ENCODE measurements around the gene RMRP.

The RMRP gene

DNA sequence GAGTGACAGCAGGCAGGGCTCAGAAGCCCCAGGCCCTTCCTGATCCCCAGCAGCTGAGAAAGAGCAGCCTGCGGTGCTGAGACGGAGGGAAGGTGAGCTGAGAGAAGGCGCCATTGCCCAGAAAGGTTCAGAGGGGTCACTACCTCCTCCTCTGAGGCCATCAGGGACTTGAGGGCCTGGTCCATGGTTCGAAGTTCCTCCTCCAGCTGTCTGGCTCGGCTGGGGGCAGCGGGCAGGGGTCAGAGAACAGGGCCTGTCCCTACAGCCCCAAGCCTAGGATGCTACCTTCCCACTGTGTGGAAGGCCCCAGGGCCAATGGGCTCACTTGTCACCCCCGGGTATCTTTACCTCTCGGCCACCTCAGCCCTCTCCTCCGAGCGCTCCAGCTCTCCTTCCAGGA, 27.1 kb upstream of the RMRP start:
- Histone ChIP-seq H3K27ac (ENCODE audit: low read length) (no peak overlapping the region), H3K9ac (ENCODE audit: low read length) (no peak overlapping the region), H3K4me1 (ENCODE audit: low read length) (no peaks in the 10 kb centered on the region), H3K4me3 (ENCODE audit: low read length) (no peak overlapping the region), H3K4me2 (ENCODE audit: low read depth, low read length) (no peak overlapping the region), H3K9me3 (replicated peaks; ENCODE audit: insufficient read depth, low read length) (no peaks in the 10 kb centered on the region), H3K27me3 (replicated peaks; ENCODE audit: insufficient read depth, low read length) (no peaks in the 10 kb centered on the region), H2AFZ (ENCODE audit: low read length) (no peak overlapping the region), H4K20me1 (ENCODE audit: insufficient read depth, low read length) (no peaks in the 10 kb centered on the region), H3F3A (ENCODE audit: insufficient read depth, low read length) (no peaks in the 10 kb centered on the region), H3K79me2 (ENCODE audit: low read length) (no peaks in the 10 kb centered on the region), H3K9me2 (replicated peaks; ENCODE audit: insufficient read depth, low read length) (no peaks in the 10 kb centered on the region), H3K36me3 (replicated peaks; ENCODE audit: insufficient read depth, low read length) (no peaks in the 10 kb centered on the region)
- TF ChIP-seq EZH2phosphoT487 (IDR thresholded peaks at IDR 0.05; ENCODE audit: low read length) (no peak), EZH2 (optimal IDR thresholded peaks at IDR 0.05; ENCODE audit: low read depth, low read length) (no peak), CTCF (IDR thresholded peaks at IDR 0.05; ENCODE audit: low read length) (no peak)
- DNase-seq, result no peak

DNA sequence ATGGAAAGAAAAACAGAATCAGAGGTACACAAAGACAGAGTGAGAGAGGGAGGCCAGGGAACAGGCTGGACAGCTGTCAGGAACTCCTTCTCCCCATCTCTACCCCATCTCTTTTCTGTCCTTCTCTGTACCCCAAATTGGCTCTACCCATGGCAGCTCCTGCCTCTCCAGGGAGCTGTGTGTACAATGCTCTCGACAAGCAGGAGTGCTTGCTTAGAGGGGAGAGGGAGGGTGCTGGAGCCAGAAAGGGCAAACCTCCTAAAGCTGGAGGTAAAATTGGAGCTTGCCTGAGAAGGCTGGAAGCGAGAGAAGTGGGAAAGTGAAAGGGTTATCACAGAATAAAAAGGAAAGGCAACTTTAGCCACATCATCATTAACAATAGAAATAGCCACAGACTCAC, 25.5 kb upstream of the RMRP start:
- TF ChIP-seq EZH2 (optimal IDR thresholded peaks at IDR 0.05; ENCODE audit: low read depth, low read length) (no peak), CTCF (IDR thresholded peaks at IDR 0.05; ENCODE audit: low read length) (no peak), EZH2phosphoT487 (IDR thresholded peaks at IDR 0.05; ENCODE audit: low read length) (no peak)
- H3K9ac ChIP-seq (ENCODE audit: low read length), result no peak overlapping the region
- no peaks in the 10 kb centered on the region for H3K9me2 ChIP-seq (replicated peaks; ENCODE audit: insufficient read depth, low read length)
- H3K36me3 ChIP-seq (replicated peaks; ENCODE audit: insufficient read depth, low read length), result no peaks in the 10 kb centered on the region
- H3K27me3 ChIP-seq (replicated peaks; ENCODE audit: insufficient read depth, low read length), result no peaks in the 10 kb centered on the region
- H3F3A ChIP-seq (ENCODE audit: insufficient read depth, low read length), result no peaks in the 10 kb centered on the region
- H3K79me2 ChIP-seq (ENCODE audit: low read length), result no peaks in the 10 kb centered on the region
- H3K27ac ChIP-seq (ENCODE audit: low read length), result no peak overlapping the region
- no peak overlapping the region for H3K4me2 ChIP-seq (ENCODE audit: low read depth, low read length)
- H2AFZ ChIP-seq (ENCODE audit: low read length), result no peak overlapping the region
- no peaks in the 10 kb centered on the region for H4K20me1 ChIP-seq (ENCODE audit: insufficient read depth, low read length)
- no peaks in the 10 kb centered on the region for H3K9me3 ChIP-seq (replicated peaks; ENCODE audit: insufficient read depth, low read length)
- no peak for DNase-seq
- no peaks in the 10 kb centered on the region for H3K4me1 ChIP-seq (ENCODE audit: low read length)
- H3K4me3 ChIP-seq (ENCODE audit: low read length), result no peak overlapping the region

DNA sequence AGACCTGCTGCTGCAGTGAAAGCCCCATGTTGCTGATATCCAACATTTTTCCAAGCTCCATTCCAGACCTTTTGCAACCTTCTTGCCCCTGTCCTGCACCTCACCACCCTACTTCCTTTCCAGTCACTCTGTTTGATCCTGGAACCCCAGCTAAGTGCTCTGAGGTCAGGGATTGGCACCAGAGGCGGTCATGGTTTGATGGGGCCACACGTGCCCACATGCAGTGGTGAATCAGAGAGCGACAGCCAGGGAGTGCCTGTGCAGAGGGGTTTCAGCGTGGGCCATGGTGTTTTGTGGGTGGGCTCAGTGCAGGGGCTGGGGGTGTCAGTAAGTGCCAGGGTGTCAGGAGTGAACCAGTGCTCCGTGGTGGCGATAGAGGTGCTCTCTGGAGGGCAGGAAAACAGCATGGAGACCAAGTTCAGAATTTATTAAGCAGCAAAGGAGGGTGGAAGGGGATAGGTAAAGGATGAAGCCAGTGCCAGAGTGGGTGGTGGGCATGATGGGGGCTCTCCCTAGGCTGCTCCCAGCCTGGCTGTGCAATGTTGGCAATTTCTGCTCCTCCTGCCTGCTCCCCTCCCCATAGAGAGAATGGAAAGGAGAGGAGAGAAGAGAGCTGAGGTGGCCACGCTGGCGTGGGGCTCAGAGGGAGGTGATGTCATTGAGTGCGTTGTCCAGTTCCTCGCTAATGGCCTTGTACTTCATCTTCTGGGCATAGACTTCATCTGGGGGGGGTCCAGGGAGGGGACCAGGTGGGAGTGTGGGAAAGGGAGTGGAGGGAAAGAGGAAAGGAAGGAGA, 24.9 kb upstream of the RMRP start:
- Histone ChIP-seq H3K79me2 (ENCODE audit: low read length) (no peaks in the 10 kb centered on the region), H3K4me1 (ENCODE audit: low read length) (no peaks in the 10 kb centered on the region), H3K27me3 (replicated peaks; ENCODE audit: insufficient read depth, low read length) (no peaks in the 10 kb centered on the region), H3F3A (ENCODE audit: insufficient read depth, low read length) (no peaks in the 10 kb centered on the region), H3K36me3 (replicated peaks; ENCODE audit: insufficient read depth, low read length) (no peaks in the 10 kb centered on the region), H3K27ac (ENCODE audit: low read length) (no peak overlapping the region), H3K9me2 (replicated peaks; ENCODE audit: insufficient read depth, low read length) (no peaks in the 10 kb centered on the region), H4K20me1 (ENCODE audit: insufficient read depth, low read length) (no peaks in the 10 kb centered on the region), H3K9me3 (replicated peaks; ENCODE audit: insufficient read depth, low read length) (no peaks in the 10 kb centered on the region), H3K4me2 (ENCODE audit: low read depth, low read length) (no peak overlapping the region), H3K4me3 (ENCODE audit: low read length) (no peak overlapping the region), H3K9ac (ENCODE audit: low read length) (no peak overlapping the region), H2AFZ (ENCODE audit: low read length) (no peak overlapping the region)
- no peak for DNase-seq
- TF ChIP-seq CTCF (IDR thresholded peaks at IDR 0.05; ENCODE audit: low read length) (no peak), EZH2 (optimal IDR thresholded peaks at IDR 0.05; ENCODE audit: low read depth, low read length) (no peak), EZH2phosphoT487 (IDR thresholded peaks at IDR 0.05; ENCODE audit: low read length) (no peak)
